ENCODE data around the gene ZBTB7C.

- TF ChIP-seq POLR2A (IDR thresholded peaks at IDR 0.05): no peak
- no peak for TF ChIP-seq CTCF (IDR thresholded peaks at IDR 0.05)
- no peak for TF ChIP-seq EP300 (IDR thresholded peaks at IDR 0.05)
These were observed 208.4 kb downstream of the ZBTB7C start for GRCh38 chr18:48200631-48201336.
